HK-2 (cell line): Measurements from ENCODE around the gene MACROD2.

Source experiments
- DNase-seq: peaks from one replicate; pipeline ENCODE4 v3.0.0-alpha.2; 2018; ENCODE audit not compliant: unreplicated experiment

Gene MACROD2

DNA sequence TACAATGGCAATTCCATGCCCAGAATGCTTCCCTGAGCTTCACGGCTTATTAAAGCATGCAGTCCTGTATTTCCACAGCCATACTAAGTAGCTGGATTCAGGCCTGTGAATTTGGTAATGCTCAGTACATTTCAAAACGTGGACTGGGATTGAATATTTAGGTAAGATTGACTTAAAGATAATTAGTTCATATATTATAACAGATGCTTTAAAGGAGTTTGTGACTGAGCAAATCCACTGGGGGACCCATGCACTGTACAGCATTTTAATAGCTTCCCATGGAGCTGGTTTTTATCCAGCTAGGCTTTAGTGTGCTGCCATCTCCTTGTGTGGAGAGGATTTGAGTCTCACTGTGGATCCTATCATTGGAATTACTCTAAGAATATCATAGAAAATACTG, 763.0 kb downstream of the MACROD2 start:
- DNase-seq, result no peak

DNA sequence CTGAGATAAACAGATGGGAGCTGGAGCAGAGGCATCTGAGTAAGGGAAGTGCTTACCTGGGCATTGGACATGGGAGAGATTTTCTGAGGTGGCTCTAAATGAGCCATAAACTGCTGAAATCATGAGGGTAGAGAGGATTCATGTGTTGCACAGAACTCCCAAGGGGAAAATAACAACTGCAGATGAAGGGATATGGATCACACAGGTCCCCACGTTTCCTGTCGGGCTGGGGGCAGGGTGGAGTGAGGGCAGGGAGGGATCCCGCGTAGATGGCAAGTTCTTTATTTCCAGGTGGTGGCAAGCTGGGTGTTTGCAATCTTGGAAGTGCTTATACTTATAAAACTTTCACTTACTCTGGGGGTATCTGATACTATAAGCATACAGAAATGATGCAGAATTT, 764.7 kb downstream of the MACROD2 start:
- DNase-seq, result no peak

DNA sequence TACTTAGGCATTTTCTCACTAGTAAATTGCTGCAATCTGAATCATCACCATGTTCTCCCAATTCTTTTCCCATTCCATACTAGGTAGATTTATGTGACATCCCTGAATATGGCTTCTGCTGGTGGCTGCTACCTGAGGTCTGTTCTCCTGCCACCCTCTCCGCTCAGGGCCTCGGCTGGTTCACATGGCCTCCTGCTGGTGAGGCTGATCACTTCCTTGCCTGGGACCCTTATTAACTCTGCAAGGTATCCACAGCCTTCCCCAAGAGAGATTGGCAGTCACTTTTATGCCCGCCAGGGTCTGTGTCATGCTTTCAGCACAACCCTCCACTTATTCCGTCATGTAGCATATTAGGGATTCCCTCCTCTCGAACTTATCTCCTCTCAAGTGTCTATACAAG, 766.6 kb downstream of the MACROD2 start:
- no peak for DNase-seq

DNA sequence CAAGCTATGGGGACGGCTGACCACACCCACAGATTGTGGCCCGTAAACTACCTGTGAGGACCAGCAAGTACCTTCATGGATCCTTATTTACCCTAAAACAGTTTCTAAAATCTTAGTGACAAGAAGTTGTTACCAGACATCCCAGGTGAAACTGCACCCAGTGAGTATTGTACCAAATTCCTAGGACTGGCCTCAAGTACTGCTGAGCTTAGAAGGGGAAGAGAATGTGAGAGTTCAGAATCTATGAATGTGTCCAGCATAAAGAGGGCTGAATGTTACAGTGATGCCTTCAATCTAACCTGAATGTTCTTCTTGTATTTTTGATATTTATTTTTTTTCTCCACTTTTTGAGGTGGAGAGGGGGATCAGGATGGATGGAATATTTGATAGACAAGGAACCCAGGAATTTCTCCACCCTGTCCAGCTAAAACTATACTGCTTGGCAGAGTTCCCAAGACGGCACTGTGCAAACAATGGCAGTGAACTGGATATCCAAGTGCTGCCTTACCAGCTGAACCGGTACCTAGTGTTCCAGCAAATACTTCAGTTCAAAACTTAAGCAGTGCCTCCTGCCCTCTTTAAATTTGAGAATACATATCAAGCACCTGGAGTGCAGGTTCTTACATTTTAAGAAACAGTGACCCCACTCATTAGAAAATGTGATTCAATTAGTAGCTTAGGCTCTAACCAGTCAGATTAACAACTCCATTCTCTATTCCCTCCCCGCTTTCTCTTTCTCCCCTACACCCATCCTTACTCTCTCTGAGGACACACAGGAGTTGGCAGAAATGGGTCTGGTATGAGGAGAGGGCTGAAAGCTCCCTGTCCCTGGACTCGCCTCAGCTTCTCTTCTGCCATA, 769.4 kb downstream of the MACROD2 start:
- no peak for DNase-seq

DNA sequence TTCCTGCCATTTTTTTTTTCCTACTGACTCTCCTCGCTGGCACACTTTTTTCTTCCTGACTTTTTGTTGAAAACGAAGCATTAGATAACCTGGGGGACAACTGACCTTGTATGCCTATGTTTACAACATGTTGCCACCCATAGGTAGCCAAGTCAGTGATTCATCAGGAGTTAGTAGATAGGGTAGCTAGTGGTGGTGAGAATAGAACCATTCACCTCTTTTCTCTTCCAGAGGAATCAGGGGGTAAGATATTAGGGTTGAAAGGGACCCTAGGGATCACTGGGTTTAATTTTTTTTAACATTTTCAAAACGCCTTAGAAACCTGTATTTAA, 770.0 kb downstream of the MACROD2 start:
- no peak for DNase-seq

DNA sequence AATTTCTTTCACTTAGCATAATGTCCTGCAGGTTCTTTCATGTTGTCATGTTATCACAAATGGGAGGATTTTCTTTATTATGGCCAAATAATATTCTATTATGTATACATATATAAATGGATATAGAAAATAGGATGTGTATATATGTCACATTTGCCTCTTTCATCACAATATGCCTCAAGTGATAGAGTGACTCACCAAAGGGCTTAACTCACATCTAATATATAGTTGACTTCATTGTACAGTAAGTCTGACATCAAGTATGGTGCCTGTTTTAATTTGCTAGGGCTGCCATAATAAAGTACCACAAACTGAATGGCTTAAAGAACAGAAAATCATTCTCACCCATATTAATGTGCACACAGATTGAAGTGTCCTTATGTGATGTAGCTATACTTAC, 778.2 kb downstream of the MACROD2 start:
- no peak for DNase-seq

DNA sequence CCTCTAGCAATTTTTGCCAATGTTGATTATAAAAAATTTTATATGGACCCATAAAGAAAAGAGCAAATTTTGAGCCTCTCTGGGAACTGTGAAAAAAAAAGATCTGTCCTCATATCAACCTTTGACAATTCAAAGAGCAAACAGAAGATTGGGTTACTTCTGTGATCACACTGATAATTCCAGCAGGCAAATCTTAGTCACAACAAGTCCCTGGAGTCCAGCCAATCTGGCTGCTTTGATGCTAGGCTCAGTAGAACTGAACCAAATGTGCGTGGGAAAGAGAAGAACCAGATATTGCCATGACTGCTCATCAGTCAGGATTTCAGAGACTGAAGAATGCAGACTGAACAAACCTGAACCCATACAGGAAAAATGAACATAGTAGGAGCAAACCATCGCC, 780.5 kb downstream of the MACROD2 start:
- no peak for DNase-seq

DNA sequence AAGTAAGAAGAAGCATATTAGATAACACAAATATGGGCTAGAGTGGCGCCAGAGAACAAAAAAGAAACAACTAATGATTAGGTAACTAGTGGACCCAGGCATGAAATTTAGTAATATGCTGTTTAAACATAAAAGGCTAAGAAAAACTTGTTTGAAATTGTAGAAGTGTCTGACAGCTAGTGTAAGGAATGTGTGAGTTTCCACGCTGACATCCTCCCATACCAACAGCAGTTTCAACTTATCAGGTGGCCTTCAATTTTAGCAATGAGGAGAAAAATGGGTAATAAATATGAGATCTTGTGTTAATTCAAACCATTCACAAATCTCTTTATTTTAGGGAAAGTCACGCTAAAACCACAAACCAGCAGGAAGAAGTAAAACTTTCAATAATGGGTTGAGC, 782.3 kb downstream of the MACROD2 start:
- no peak for DNase-seq

DNA sequence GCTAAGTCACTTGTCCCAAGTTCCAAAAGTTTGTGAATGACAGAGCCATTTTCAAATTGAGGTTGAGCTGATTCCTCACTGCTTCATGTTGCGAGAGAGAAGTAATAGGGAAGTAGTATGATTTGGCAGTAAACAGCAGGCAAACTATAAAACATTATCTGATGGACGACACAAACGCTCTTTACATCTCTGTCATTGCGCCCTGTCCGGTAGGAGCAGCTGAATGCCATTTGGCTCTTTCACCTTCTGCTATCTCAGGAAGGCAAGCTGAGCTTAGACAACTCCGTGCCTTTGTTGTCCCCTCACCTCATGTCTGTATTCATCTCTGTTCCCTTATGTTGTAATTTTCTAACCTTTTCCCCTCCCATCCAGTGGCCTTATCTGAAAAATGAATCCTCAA, 782.8 kb downstream of the MACROD2 start:
- no peak for DNase-seq

DNA sequence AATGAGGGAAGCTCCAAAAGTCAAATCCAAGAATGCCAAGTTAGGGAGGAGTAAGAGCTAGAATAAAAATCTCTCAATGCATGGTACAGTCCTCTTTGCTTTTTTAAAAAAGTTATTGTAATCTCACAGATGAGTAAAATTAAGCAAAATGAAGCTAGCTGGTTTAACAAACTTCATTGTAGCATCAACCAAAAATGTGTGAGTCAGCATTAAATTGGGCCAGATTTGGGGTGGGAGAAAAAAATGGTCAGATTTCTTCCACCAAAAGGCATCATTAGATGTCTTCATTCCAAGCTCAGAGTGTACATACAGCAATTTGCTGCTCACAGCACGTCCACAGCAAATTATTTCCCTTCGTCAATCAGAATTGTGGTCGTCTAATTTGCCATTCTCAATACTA, 783.6 kb downstream of the MACROD2 start:
- DNase-seq, result no peak

DNA sequence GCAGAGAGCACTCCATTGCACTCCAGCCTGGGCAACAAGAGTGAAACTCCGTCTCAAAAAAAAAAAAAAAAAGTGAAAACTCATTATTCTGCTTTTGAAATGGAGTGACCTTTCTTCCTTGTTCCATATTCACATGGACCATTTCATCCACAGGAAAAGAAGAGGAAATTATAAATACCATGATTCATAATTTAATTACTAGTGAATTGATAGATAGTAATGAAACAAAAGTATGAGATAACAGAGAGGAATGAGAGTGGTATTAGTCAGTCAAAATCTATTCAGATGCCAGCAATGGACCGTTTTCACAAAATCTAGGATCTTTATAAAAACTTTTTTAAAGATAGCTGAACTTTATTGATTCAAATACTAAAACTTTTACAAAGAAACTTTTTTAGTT, 785.2 kb downstream of the MACROD2 start:
- DNase-seq, result no peak

DNA sequence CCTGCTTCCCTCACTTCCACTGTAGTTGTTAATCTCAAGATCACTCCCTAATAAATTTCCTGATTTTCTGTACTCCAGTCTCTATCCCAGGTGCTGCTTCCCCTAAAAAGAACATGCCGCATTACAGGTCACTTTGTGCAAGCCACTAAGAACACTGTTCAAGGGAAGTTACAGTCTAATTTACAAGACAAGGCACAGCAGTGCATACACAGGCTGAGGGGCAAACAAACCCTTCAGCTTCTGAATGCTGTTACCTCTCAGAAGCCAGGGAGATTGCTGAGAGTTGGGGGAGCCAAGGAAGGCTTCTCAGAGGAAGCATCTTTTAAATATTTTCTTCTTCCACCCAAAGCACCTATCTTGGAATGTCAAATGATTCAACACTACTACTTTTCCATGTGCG, 787.4 kb downstream of the MACROD2 start:
- DNase-seq, result no peak

DNA sequence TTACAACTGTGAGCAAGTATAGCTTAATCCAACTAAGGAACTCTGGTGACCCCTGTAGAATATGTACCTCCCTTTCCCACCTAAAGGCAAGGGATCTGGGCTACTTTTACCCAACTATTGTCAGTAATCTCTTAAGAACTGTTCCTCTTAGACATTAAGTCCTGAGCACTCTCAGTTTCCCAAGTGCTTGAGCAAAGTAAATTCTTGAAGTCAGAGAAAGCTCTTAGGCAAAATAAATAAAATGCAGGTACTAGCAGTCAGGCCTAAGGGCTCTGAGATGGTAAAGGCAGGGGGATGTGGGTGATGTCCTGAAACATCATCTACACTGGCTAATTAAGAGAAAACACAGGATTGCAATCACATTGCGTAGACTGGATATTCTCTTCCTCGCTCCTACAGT, 788.5 kb downstream of the MACROD2 start:
- DNase-seq, result no peak

DNA sequence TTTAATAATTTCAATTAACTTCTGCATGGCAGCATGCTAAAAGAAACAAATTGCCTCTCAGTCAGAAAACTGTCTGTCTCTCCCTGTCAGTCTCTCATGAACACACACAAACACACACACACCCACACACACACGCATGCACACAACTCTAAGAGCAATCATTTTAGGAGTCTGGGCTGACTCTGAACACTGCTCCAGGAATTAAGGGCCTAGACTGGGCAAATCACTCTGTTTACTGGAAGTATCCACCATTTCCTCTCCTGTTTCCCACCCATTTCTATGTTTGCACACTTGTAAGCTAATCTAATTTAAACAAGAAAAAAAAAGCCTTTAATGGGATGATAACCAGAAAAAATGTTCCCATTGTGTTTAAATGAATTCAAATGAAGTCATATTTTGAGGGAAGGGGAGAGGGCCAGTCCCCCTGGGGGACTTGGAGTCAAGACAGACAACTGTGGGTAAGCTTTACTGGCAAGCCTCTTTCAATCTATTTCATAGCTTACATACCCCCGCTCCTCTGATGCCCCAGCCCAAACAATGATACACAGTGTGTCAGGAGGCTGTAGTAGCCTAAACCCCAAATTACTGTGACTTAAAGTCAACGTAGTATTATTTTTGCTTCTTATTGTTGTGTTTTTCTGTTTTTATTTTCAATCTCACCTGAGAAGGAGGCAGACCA, 789.9 kb downstream of the MACROD2 start:
- no peak for DNase-seq

DNA sequence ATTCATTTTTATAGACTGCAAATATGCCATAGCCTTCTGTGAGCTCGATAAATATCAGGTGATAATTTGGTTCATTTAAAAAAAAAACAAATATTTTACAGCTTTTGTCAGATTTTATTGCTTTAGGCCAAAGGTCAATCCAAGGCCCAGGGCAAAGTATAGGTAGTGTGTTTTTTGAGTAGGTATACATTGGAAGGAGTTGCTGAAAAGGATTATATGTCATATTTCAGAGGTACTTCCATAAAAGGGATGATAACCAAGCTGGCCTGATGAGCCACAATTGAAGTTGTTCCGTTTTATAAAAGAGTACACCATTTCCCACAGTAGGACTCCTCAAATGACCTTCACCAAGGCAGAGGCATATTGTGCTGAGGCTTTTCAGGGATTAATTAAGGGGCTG, 794.9 kb downstream of the MACROD2 start:
- no peak for DNase-seq

DNA sequence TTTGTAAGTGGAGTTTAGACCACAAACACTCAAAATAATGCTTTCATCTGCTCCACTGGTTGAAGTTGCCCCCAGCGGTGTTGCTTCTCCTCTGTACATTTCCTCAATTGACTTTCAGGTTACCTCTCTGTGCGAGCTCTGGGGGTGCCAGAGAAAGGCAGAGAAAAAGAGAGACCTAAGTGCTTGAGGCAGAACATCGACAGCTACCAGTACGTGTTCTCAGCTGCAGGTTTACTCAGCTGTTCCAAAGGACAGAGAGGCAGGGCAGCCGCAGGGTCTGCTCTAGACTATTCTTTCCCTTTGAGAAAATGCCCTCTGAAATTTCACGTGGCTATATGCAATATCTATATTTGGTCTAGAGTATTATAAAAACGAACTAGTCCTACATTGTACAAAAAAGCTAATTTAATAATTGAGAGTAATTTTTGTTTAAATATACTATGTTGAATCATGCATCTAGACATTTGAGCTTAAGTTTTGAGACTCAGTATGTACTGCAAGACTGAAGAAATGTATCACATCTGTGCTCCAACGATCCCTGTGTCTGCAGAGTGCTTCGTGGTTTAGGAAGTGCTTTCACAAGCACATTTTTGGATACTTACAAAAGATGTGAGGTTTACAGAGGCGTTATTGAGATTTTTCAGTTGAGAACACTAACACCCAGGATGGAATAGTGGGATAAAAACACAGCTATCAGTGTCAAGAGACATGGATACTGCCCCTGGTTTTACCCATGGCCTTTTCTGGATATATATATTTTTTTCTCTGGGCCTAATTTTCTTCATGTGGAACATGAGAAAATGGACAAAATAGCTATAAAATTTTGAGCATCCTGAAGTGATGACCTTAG, 795.7 kb downstream of the MACROD2 start:
- no peak for DNase-seq

DNA sequence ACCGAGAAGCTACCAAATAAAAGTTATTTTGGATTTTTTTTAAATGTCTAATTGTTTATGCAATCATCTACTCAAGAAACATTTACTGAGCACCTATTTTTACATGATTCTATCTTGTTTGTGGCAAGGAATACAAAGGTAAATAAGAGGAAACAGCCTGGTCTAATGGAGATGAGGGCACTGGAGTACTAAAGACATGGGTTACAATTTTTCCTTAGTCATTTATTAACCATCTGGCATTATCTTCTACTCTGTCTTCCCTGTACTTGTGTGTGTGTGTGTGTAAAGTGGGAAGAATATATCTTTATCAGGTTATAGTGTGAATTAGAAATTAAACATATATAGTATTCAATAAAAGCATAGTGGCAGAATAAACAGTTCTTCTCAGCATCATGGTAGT, 797.6 kb downstream of the MACROD2 start:
- DNase-seq, result no peak

DNA sequence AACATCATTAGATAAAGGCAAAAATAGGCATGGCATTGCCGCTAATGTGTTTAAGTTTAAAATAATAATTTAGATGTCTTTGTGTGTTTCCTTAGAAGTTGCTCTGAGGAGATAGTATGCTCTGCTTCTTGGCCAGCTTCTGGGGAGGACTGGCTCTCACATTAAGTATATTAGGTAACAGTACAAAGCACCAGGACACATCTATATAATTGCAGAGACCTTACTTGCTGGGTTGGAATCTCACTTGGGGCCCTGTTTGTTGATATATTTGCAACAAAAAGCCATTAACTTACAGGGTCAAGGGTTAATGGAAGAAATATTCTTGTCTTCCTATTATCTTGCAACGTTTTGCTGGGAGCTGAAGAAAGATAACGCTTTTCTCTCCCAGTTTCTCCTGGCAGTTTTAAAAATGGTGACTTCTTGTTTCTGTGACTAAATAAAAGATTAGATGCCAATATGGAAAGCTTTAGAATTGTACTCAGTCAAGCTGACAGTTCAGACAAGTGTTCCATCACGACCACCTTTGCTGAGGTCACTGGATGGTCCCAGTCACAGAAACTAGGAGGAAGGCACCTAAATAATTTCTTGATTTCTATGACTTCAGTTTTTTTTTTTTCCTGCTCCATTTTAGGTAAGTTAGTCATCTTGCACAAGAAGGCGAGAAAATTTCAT, 804.4 kb downstream of the MACROD2 start:
- DNase-seq, result no peak

DNA sequence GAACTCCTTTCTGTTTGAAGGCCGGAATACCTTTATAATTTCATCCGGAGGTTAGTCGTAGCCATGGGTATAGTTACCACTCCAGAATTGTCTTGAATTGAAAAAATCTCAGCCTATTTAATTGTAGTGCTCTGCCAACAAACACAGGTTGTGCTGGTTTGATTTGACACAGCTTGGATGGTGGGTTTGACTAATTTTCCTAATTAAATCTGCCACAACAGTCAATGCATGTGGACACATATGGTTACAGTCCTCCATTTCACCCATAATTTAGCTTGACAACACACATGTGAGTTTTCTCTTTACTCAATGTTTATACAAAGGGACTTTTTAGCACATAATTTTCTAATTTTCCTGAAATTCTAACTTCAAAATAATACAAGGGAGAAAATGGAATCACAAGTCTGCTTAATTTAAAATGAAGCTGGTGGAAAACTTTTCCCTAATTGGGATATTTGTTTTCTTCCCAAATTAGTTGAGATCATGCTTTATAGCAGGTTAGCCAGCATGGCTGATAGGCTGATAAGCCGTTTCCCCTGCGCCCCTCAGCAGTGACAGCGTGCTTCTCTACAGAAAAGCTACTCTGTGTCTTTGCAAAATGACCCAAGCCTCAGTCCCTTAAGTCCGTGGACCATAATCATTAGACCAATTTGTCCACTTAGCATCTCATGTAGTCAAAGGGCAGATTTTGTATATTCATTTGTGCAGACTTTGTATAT, 805.5 kb downstream of the MACROD2 start:
- no peak for DNase-seq

DNA sequence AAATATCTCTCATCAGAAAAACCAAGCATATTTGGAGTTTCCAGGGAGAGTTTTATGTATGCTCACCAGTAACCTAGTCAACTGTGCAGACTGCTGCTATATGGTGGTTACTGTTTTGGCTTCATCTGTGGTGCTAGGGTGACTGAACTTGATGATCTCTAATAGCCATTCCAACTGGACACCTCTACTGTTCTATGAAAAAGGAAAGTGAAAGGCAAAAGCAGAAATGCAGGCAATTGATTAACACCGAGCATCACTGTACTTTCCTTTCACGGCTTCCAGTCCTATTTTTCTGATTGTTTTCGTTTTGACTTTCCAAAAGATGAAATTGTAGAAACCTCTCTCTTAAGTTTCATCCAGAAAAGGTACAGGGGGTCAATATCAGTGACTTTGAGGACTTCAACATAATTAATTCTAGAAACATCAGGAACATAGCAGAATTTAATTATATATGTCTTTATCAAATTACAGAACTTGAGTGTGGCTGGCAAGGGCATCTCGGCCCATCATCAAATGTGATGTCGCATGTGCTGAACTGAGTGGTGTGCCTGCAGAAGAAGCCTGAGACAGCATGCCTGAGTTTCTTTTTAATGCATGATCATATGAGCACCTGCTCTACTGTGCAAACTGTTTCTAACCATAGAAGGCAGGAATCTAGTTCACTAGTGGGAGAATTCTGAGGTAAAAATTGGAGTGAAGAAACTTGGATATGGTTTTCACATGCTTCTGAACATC, 806.4 kb downstream of the MACROD2 start:
- DNase-seq, result no peak

DNA sequence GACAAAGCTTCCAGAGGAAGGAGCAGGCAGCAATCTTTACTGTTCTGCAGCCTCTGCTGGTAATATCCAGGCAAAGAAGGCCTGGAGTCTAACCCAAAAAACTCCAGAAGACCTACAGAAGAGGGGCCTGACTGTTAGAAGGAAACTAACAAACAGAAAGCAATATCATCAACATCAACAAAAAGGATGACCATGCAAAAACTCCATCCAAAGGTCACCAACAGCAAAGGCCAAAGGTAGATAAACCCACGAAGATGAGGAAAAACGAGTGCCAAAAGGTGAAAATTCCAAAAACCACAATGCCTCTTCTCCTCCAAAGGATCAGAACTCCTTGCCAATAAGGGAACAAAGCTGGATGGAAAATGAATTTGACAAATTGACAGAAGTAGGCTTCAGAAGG, 811.9 kb downstream of the MACROD2 start:
- no peak for DNase-seq
